ENCODE measurements around the gene FBXO42.
A peak's percentile ranks its signal among the peaks of the same experiment; 100 is the strongest.
"Not testable (repeated sequence)": the region's sequence is repeated elsewhere in the genome, so short reads cannot be mapped to it uniquely, and the experiment has no call there.

The FBXO42 gene

GRCh38 chr1:16215882-16216753 lies 136.2 kb downstream of the FBXO42 start:
- DNase-seq = peak; percentile 91 to 97

- not testable (repeated sequence) for DNase-seq
Observed at GRCh38 chr1:16215240-16215639, 137.0 kb downstream of the FBXO42 start.

DNA sequence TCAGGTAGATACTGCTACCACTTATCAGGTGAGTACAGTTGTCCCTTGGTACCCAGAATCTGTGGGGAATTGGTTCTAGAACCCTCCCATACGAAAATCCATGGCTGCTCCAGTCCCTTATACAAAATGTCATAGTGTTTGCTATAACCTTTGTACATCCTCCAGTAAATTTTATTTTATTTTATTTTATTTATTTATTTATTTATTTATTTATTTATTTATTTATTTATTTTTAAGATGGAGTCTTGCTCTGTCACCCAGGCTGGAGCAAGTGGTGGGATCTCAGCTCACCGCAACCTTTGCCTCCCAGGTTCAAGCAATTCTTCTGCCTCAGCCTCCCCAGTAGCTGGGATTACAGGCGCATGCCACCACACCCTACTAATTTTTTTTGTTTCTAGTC lies 138.7 kb downstream of the FBXO42 start:
- DNase-seq = not testable (repeated sequence)

GRCh38 chr1:16213013-16213412 lies 139.3 kb downstream of the FBXO42 start:
- DNase-seq = peak in 1 of 2 experiments; percentile 36

DNA sequence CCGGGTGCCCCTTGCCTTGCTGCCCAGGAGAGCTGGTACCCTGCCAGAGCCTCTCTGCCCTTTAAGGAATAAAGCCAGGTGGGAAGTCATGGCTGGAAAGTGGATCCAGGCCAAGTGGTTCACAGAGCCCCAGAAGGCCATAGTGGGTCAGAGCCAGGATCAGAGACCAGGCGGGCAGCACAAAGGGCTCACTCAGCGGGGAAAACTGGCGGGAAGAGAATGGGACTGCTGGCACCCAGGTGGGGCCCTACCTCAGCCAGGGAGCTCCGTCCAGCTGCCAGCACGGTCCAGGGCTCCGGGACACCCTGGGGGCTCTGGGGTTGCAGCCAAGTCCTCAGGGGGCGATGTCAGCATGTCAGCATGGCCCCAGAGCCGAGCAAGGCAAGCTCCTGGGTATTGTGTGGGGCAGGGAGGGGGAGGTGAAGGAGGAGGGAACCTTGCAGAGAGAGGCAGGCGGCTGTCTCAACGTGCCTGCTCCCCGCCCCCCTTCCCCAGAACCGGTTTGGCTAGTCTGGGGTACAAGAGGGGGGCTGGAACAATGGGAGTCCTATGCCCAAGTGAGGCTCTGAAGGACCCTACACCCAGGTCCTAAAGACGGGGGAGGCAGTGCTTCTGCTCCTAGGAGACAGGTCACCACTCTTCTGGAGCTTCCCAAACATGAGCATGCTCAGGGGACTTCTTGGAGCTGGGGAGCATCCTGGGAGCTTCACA lies 139.9 kb downstream of the FBXO42 start, which contains the start of gene ARHGEF19:
Gene ARHGEF19, minus strand, starts transcription at position 402 of the 711 bp plus-strand sequence. CDS start 3,598 bp downstream, outside the sequence.
- peak; percentile 90 to 96 for DNase-seq

DNA sequence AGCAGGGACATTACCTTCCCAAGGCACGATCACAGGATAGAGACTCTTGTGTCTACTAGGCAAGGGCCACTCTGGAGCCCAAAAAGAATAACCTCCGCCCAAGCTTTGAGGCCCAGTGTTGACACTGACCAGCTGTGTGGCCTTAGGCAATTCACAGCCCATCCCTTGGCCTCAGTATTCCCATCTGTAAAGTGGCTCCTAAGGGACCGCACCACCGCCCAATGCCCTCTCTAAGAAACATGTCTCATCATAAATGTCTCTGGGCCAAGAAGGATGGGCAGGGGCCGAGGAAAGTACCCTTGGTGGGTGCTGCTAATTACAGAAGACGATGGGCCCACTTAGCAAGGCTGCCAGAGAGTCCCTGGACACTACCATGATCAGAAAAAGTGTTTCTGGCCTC lies 140.5 kb downstream of the FBXO42 start:
- DNase-seq = no peak

DNA sequence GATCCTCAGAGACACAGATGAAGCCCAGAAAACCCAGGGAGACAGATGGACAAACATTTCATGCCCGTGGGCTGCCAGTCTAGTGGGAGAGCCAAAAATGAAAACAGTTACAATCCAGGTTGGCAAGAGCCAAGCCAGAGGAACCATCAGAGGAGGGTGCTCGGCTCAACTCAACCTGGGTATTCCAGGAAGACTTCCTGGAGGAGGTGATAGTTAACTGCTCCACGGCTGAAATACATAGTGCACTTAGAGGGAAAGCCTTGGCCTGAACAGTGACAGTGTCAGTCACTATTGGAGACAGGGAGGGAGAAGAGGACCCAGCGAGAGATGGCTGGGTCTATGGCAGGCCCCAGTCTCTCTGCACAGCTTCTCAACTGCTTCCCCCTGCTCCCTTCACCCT lies 141.7 kb downstream of the FBXO42 start:
- DNase-seq = no peak

DNA sequence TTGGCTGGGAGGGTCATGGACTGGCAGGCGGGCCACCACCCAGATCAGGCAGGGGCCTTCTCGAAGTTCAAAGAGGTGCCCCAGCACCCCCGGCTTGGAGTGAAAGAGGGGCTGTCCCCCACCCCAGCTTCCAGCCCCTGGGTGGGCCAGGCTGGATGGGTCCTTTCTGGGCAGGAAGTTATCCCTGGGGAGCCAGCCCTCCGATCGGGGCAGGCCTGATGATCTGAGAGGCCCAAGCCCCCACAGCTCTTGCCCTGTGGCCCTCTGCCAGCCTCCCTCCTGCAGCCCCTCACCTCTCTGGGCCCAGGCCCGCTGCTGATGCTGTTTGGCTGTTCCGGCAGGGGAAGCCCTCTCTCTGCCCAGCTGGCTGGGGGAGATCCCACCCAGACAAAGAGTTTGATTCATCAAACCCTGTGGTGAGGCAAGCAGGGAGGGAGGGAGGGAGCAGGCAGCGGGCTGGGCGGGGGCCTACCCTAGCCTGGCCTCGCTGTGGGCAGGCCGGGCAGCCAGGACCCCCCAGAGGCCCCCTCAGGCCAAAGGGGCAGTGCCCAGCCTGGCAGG lies 142.4 kb downstream of the FBXO42 start:
- peak in 1 of 2 experiments; percentile 51 for DNase-seq

GRCh38 chr1:16209132-16209846 lies 143.0 kb downstream of the FBXO42 start:
- DNase-seq = no peak

GRCh38 chr1:16208270-16208987 lies 143.9 kb downstream of the FBXO42 start:
- DNase-seq = no peak

DNA sequence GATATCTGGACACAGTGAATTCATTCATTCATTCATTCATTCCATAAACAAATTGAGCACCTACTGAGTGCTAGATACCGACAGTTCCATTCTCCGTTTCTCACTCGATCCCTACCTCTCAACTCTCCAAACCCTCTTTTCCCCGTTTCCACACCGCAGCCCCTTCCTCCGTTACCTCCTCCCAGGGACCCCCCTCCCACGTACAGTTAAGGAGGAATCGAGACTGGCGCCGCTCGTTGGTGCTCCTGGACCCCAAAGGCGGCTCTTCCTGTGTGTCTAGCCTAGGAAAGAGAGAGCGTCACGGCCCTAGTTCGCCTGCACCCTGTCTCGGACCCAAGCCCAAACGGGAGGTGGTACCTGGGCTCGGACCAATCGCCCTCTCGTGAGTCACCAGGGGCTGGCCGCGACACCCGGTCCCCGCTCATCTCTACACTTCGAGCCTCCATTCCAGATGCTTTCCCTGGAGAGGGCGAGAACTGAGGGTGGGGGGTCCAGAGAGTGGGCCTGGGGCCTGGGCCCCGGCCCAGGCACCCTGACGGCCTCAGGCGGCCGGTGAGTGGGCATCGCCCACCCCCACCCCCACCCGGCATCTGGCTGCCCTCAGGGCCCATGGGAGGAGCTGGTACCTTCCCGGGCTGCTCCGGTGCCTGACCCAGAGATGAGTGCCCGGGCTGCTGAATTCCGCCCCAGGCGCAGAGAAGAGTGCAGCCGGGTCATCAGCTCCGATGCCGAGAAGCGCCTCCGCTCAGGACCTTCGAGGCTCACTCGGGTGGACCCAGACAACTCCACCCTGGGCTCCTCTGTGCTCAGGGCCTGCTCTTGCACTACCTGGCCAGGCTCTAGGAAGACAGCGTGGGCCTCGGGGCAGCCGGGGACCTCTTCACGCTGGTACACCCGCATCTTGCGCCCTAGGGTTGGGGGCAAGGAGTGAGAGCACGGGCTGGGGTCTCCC lies 144.7 kb downstream of the FBXO42 start:
- no peak for DNase-seq

DNA sequence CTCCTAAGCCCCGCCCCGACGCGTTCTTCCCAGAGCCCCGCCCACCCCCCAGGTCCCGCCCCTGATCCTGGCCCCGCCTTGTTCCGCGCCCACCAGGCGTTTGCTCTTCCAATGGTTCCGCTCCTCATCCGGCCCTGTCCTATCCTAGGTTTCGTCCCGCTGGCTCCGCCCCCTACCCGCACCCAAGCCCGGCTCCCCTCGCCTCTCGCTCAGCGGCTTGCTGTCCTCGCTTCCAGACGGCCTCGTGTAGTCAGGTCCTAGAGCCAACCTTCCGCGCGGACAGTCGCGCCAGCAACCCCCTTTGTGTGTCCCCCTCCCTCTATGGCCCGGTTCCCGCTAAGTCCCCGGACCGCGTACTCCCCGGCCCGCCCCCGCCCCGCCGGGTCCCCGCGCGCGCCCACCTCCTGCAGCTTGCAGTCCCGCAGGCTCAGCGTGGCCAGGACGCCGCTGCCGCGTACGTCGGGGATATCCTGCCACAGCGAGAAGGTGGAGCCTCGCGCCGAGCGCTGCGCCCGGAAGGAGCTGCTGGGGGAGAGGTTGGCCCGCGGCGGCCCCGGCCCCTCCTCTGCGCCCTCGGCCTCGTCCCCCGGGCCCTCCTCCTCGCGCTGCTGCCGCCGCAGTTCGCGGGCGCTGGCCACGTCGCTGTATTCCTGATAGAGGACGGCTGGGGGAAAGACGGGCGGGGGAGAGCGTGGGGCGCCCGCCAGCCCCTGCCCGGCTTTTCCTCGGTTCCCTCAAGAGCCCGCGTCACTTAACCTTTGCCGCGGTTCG lies 145.5 kb downstream of the FBXO42 start:
- peak; percentile 96 to 99 for DNase-seq

DNA sequence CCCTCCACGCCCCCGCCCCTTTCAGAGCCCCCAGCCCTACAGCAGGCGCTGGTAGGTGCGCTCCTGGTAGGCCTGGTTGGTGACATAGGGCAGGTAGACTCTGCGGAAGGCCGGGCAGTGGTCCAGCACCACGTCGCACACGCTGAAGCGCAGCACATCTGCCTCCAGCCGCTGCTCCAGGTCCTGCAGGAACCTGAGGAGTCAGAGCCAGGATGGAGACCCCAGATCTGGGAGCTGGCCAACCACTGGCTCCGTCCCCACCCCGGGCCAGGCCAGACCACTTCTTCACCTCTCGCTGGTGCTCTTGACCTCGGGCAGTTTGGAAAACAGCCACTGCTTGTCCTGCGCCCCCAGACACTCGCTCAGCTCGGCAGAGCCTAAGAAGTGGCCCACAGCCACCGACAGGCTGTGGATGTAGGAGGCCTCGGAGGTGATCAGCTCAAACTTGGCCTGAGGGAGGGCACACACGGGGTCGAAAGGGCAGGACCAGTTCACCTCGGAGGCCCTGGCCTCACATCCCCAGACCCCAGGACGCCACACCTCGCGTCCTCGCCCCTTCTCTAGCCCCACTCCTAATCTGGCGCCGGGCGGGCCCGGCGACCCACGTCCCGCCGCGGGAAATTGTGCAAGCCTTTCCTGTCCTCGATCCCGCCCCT lies 146.3 kb downstream of the FBXO42 start:
- DNase-seq = no peak

DNA sequence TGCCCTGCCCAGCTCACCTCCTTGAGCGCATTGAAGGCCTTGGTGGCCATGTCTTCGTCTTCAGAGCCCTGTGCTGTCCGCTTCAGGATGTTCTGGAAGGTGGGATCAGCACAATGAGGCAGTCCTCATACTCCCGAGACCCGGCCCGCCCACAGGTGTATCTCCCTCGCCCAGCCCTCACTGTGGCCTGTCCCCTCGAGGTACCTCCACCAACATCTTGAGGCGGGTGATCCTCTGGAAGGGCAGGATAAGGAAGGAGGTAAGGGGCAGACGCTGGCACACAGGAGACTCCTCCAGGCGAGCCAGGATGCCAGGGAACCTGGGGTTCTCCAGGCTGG lies 147.0 kb downstream of the FBXO42 start:
- DNase-seq = no peak

DNA sequence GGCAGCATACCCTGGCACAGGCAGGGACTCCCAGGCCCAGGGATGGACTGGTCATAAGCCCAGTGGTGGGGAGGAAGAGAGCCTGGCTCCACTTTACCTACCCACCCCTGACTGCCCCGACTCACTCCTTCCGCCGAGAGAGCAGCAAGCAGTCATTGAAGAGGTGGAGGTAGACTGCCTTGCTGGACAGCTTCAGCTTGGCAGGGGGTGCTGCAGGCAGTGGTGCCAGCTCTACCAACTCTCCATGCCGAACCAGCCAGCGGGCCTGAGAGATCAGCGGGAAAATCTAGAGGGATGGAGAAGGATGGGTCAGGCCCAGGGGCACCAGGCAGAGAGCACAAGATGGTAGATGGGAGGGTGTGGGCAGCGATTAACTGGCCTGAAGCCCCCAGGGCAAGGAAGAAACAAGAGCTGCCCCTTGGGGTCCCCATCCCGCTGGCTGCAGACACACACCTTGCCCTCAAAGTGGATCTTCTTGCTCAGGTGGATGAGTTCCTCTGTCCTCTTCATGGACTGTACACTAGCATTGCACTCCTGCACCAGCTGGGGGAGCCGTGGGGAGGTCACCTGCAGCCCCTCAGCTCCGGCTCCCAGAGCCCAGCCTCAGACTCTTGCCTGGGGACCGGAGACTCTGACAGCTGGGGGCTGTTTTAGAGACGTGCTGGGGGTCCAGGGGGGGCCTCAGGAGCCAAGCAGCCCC lies 147.5 kb downstream of the FBXO42 start:
- DNase-seq = peak in 1 of 2 experiments; percentile 51

DNA sequence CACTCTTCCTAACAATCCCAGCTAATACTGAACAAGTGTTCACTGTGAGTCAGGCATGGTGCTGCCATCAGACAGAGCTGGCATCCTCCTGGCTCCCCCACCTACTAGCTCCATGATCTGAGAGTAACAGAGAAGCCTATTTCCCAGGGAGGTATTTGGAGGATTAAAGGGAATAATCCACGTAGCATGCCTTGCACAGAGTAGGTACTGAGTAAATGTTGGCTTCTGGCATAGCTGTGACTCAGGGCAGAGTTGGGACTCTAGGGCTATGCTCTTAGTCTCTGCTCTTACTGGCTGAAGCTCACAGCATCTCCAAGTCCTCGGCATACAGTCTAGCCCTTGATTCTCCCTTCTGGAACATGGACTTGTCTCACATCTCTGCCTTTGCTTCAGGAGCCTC lies 148.1 kb downstream of the FBXO42 start:
- DNase-seq = no peak

DNA sequence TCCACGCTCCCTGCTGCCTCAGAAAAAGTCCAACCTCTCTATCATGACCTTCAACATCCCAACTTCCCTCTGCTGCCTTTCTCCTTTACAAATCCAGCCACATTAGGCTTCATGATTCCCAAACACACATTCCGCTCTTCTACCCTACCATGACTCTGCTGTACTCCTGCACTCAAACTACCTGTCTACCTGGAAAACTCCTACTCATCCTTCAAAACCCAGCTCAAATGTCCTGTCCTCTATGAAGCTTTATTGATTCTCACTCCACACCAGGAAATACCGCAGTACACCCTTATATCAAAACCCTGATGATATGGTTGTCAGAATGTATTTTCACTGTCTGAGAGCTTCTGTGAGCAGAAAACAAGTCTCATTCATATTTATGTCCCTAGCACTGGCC lies 148.7 kb downstream of the FBXO42 start:
- DNase-seq = no peak

DNA sequence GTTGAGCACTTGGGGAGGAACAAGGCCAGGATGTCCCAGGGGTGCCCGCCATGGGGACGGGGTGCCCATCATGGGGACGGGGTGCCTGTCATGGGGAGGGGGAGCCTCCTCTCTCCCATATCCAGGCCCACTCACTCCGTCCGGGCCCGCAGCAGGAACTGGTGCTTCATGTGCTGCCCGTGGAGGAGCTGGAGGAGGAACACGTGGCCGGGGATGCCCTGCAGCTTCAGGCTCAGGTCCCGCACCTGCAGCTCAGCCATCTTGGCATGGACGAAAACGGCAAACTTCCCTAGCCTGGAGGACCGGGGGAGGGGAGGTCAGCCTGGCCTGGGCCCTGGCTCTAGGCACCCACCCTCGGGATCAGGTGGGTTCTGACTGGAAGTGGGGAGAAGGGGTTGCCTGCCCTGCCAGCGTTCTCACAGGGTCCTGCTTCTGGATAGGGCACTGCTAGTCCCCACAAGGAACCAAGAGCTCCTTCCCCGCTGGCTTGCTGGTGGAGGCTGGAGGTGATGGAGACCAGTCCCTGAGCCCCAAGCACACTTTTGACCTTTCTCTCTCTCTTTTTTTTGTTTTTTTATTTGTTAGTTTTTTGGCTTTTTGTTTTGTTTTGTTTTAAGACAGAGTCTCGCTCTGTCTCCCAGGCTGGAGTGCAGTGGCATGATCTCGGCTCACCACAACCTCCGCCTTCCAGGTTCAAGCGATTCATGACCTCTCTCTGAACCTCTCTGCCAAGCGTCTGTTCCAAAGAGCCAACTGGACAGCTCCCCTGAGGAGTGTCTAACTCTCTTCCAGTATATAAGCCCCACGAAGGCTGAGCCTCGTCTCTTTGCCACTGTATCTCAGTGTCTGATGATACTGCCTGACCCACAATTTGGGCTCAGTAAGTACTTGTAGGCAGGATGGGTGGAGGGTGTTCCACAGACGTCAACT lies 149.7 kb downstream of the FBXO42 start:
- DNase-seq = no peak

Measured in NCI-H526 (cell line).